Liver (tissue), 9 donors: ENCODE measurements around the gene BAG5. TPM values are rescaled to one million over a fixed set of nuclear protein-coding genes. Genes with fewer than 3 reads are reported as not detected.

Experiments
- DNase-seq: peaks from one replicate; pipeline ENCODE4 v3.0.0-alpha.2; 2017; ENCODE audit warnings: low spot score
- H3K27ac ChIP-seq, 2 donors: one replicate each; pipeline ENCODE4 v1.7.0; 2013; ENCODE audit warnings: inconsistent platforms in 2 of 2, low read length in 2 of 2, control low read depth in 1 of 2, low read depth in 1 of 2, mild to moderate bottlenecking in 1 of 2
- H3K27me3 ChIP-seq, 4 donors: one replicate each; pipeline versions ENCODE4 v1.6.1 to v1.7.0; 2013; ENCODE audit warnings: low read length in 3 of 4, inconsistent platforms in 1 of 4, mild to moderate bottlenecking in 1 of 4, moderate library complexity in 1 of 4; ENCODE audit not compliant: control insufficient read depth in 4 of 4, insufficient read depth in 4 of 4
- H3K36me3 ChIP-seq, 4 donors: one replicate each; pipeline versions ENCODE4 v1.6.1 to v1.7.0; 2013; ENCODE audit warnings: low read length in 3 of 4, mild to moderate bottlenecking in 3 of 4, low read depth in 1 of 4, moderate library complexity in 1 of 4; ENCODE audit not compliant: control insufficient read depth in 4 of 4, insufficient read depth in 3 of 4
- H3K4me1 ChIP-seq, 4 donors: one replicate each; pipeline versions ENCODE4 v1.6.1 to v1.7.0; 2013; ENCODE audit warnings: low read length in 3 of 4, mild to moderate bottlenecking in 3 of 4, moderate library complexity in 1 of 4; ENCODE audit not compliant: control insufficient read depth in 4 of 4, insufficient read depth in 4 of 4
- H3K4me3 ChIP-seq, 3 donors: one replicate each; pipeline versions ENCODE4 v1.6.1 to v1.7.0; 2013; ENCODE audit warnings: low read length in 3 of 3, control low read depth in 1 of 3, low read depth in 1 of 3, mild to moderate bottlenecking in 1 of 3
- H3K9ac ChIP-seq, 2 donors: one replicate each; pipeline ENCODE4 v1.7.0; 2013; ENCODE audit warnings: low read length in 2 of 2, mild to moderate bottlenecking in 2 of 2, moderate library complexity in 2 of 2, control low read depth in 1 of 2, low read depth in 1 of 2
- H3K9me3 ChIP-seq, 4 donors: one replicate each; pipeline versions ENCODE4 v1.6.1 to v1.7.0; 2013; ENCODE audit warnings: low read length in 3 of 4; ENCODE audit not compliant: control insufficient read depth in 4 of 4
- EGR1 ChIP-seq, 2 donors: IDR thresholded peaks; 2 replicates each; pipeline ENCODE4 v1.6.1; 2016 to 2018; ENCODE audit warnings: antibody characterized with exemption in 2 of 2, low read depth in 2 of 2
- FOXA1 ChIP-seq: IDR thresholded peaks from 2 replicates; pipeline ENCODE4 v1.6.1; 2016; ENCODE audit warnings: antibody characterized with exemption
- FOXA2 ChIP-seq: IDR thresholded peaks from 2 replicates; pipeline ENCODE4 v1.6.1; 2016; ENCODE audit warnings: antibody characterized with exemption
- HNF4A ChIP-seq, 2 donors: conservative IDR thresholded peaks; 2 replicates each; pipeline ENCODE4 v1.6.1; 2016; ENCODE audit warnings: antibody characterized with exemption in 2 of 2, mild to moderate bottlenecking in 2 of 2
- RAD21 ChIP-seq, 2 donors: IDR thresholded peaks; 2 replicates each; pipeline ENCODE4 v1.6.1; 2016; ENCODE audit warnings: antibody characterized with exemption in 2 of 2, mild to moderate bottlenecking in 2 of 2
- REST ChIP-seq: IDR thresholded peaks from 2 replicates; pipeline ENCODE4 v1.6.1; 2016; ENCODE audit warnings: antibody characterized with exemption, mild to moderate bottlenecking
- RXRA ChIP-seq, 2 donors: IDR thresholded peaks; 2 replicates each; pipeline ENCODE4 v1.6.1; 2017 to 2018; ENCODE audit warnings: antibody characterized with exemption in 2 of 2, mild to moderate bottlenecking in 1 of 2
- SP1 ChIP-seq: IDR thresholded peaks from 2 replicates; pipeline ENCODE4 v1.6.1; 2018; ENCODE audit warnings: antibody characterized with exemption, mild to moderate bottlenecking
- YY1 ChIP-seq: IDR thresholded peaks from 2 replicates; pipeline ENCODE4 v1.6.1; 2016; ENCODE audit warnings: antibody characterized with exemption, mild to moderate bottlenecking
- ZBTB33 ChIP-seq: IDR thresholded peaks from 2 replicates; pipeline ENCODE4 v1.6.1; 2016; ENCODE audit warnings: antibody characterized with exemption
- WGBS: extraction: QIAGEN DNeasy Blood & Tissue Kit; methylation state at CpG from one replicate; pipeline ENCODE4 v1.1.7; 2013; 5-methylcytosine and 5-hydroxymethylcytosine counted together
- polyA plus RNA-seq, 2 donors: library from polyadenylated mRNA; stranded (reverse) in 1 of 2; unstranded in 1 of 2; fragments of 200-250 nt in 1 of 2; fragments of >200 nt in 1 of 2; fragmentation: Nextera tagmentation in 1 of 2; extraction: Ambion mirVana in 1 of 2; gene quantifications; one replicate each; pipeline versions ENCODE4 v1.2.1 to v1.2.3, GENCODE V29; 2013 to 2015
- total RNA-seq, 2 donors: library from RNA; depleted of rRNA; stranded (reverse); fragments of >200 nt; gene quantifications; one replicate each; pipeline ENCODE4 v1.2.3, GENCODE V29; 2014
- TF ChIP-seq, protein P1 (sequence below): fragments of 150-350 bp; IDR thresholded peaks from 2 replicates; pipeline ENCODE4 v1.5.1; 2017; ENCODE audit warnings: improper control_type of control experiment, low read depth, low read length; ENCODE audit not compliant: missing input control
- TF ChIP-seq, protein P2 (sequence below): IDR thresholded peaks from 2 replicates; pipeline ENCODE4 v1.6.1; 2016; ENCODE audit warnings: antibody characterized with exemption
- TF ChIP-seq, protein P3 (sequence below): IDR thresholded peaks from 2 replicates; pipeline ENCODE4 v1.6.1; 2016; ENCODE audit warnings: antibody characterized with exemption
- donor health status: healthy.
- donor health status: healthy.
- donor health status: healthy.
- donor health status: healthy.
- donor health status: healthy.

BAG5 gene
- total and polyA plus RNA-seq, 4 donors, result 5.4 to 12.5 (median 8.8) TPM

DNA sequence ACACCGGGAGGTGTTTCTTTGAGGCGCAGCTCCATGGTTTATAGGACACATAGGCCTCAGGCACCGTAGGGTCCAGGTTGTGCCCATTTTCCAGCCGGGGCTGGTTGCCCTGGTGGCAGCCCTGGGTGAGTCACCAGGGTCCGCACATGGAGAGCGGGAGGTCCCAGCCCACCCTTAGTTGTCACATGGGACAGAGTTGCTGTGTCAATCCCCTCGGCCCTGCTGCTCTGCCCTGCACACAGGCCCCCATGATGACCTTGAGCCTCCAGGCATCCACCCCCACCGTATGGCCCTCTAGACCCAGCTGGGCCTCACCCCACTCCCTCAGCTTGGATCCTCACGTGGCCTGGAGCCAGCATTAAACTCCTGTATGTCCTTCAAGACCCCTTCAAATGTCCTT is 25.8 kb downstream of the BAG5 start:
- H3K27ac ChIP-seq, result no peak overlapping the region
- 82% methylated on average over 9 of the region's 9 CpGs for WGBS

More for the DNA sequence above, 25.8 kb downstream of the BAG5 start:
- TF ChIP-seq FOXA2 (no peak), FOXA1 (no peak), SP1 (no peak), REST (no peak), HNF4A (conservative IDR thresholded peaks at IDR 0.05) (no peak), EGR1 (IDR thresholded peaks at IDR 0.05; ENCODE audit: low read depth in 2 of 2) (no peak), YY1 (no peak), RXRA (IDR thresholded peaks at IDR 0.05) (no peak), RAD21 (IDR thresholded peaks at IDR 0.05) (no peak), ZBTB33 (no peak)
- TF ChIP-seq, protein P1, sequence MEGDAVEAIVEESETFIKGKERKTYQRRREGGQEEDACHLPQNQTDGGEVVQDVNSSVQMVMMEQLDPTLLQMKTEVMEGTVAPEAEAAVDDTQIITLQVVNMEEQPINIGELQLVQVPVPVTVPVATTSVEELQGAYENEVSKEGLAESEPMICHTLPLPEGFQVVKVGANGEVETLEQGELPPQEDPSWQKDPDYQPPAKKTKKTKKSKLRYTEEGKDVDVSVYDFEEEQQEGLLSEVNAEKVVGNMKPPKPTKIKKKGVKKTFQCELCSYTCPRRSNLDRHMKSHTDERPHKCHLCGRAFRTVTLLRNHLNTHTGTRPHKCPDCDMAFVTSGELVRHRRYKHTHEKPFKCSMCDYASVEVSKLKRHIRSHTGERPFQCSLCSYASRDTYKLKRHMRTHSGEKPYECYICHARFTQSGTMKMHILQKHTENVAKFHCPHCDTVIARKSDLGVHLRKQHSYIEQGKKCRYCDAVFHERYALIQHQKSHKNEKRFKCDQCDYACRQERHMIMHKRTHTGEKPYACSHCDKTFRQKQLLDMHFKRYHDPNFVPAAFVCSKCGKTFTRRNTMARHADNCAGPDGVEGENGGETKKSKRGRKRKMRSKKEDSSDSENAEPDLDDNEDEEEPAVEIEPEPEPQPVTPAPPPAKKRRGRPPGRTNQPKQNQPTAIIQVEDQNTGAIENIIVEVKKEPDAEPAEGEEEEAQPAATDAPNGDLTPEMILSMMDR, result no peak
- TF ChIP-seq, protein P2, sequence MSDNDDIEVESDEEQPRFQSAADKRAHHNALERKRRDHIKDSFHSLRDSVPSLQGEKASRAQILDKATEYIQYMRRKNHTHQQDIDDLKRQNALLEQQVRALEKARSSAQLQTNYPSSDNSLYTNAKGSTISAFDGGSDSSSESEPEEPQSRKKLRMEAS, result no peak
- TF ChIP-seq, protein P3, sequence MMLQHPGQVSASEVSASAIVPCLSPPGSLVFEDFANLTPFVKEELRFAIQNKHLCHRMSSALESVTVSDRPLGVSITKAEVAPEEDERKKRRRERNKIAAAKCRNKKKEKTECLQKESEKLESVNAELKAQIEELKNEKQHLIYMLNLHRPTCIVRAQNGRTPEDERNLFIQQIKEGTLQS, result no peak
- Histone ChIP-seq H3K4me3 (no peak overlapping the region), H3K9ac (no peak overlapping the region), H3K27me3 (no peaks in the 10 kb centered on the region), H3K36me3 (peaks cover 0 to 23% (median 3%) of the 10 kb centered on the region in 4 donors), H3K9me3 (no peaks in the 10 kb centered on the region), H3K4me1 (peaks cover 0 to under 1% (median 0%) of the 10 kb centered on the region in 4 donors)
- no peak for DNase-seq
